GM18868 (cell line): Measurements from ENCODE around the gene PRKCE.

Source experiments
- ATAC-seq: cut with Tn5 transposase; IDR thresholded peaks from one replicate; pipeline ENCODE4 v1.9.1; 2021; ENCODE audit warnings: mild to moderate bottlenecking, moderate library complexity; ENCODE audit not compliant: unreplicated experiment

PRKCE gene

GRCh38 chr2:45826884-45827635 is 175.6 kb downstream of the PRKCE start:
- ATAC-seq, result no peak

DNA sequence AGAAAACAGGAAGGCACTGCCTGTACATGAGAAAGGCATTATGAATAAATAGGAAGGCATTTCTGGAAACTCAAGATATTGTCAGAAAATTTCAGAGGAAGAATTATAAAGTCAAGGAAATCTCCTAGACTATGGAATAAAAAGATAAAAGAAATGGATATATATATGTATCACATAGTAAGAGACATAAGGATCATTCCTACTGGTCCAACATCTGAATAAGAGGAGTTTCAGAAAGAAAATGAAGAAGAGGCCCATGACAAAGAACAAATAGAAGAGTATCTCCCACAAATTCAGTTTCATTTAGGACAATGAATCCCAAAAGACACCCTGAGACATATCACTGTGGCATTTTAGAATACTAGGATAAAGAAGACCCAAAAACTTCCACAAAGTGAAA is 178.8 kb downstream of the PRKCE start:
- no peak for ATAC-seq

DNA sequence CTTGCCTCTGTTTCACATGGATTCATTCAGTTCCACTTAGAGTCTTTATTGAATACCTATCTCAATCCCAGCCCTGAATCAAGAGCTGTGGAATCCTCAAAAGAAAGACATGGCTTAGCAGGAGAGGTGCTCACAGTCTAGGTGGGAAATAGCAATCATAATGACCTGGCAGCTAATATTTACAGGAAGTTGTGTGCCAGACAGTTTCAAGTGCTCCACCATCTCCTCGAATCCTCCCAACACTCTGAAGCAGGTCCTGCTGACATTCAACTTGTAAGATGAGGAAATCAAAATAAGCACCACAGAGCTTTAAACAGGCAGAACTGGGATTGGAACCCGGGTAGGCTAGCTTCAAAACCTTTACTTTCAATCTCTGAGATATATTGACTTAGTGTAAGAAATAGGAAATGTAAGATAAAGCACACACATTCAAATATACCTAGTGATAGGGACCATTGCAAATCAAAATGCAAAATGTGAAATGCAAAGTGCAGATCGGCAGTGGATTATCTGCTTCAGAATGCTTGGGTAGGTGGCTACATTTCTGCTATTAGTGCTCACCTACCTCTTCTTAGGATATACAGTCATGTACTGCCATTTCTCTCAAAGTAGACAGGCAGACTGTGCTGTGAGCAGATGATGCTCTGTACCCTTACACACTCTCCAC is 182.0 kb downstream of the PRKCE start:
- peak; percentile 33 for ATAC-seq

DNA sequence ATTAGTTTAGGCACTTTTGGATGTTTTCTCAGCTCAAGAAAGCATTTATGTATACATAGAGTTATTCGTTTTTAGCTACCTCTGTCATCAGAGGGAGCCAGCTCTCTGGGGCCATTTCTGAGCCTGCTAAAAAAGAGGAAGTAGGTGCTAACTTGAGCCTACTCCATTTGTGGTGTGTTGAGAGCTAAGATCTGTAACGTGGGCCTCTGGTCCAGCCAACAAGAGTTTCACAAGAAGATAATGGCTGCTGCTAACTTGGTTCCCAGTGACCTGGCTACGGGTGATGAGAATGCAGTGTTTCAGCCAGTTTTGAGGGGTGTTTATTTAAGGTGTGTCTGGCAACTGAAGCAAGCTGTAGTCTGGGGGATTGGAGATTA is 182.5 kb downstream of the PRKCE start:
- ATAC-seq, result peak; percentile 82

- ATAC-seq, result no peak
Observed at GRCh38 chr2:45834372-45834771, 182.9 kb downstream of the PRKCE start.

GRCh38 chr2:45834858-45835257 is 183.4 kb downstream of the PRKCE start:
- ATAC-seq, result no peak

DNA sequence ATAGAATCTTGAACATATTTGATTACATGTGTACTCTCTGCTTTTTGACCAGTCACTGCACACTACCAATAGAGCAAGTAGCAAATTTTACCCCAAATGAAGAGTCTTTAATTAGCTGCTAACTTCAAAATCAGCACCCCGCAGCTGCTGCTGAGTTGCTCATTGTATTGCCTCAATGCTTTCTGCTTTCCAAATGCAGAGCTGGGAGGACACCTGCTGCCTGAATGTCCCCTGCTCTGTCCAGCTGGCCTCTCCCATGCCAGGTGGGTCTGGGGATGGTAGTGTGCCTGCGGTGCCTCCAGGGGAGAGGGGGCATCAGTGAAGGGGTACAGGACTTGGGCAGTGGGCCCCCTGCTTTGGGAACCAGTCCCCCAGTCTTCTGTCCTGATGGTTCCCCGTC is 184.8 kb downstream of the PRKCE start:
- no peak for ATAC-seq

- no peak for ATAC-seq
Observed at GRCh38 chr2:45836740-45837139, 185.3 kb downstream of the PRKCE start.

DNA sequence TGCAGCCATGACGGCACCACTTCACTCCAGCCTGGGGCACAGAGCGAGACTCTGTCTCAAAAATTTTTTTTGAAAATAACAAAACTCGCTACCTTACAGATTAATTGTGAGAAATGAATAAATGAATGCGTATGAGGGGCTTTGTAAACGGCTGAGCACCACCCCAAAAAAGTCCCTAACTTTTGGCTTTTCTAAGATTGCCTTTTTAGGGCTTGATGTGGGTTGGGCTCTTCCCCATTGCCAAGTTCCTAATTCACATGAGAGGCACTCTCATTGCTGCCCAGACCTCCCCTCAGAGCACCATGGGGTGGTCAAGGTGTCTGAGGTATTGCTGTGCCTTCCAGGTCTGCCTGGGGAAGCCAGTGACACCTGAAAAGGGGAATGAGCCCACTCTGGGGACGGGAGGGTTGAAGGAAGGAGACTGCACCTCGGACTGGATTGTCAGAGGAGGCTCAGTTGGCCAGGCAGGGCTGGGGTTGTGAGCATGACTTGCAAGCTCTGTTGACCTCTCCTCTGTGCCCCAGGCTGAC is 186.4 kb downstream of the PRKCE start:
- ATAC-seq, result no peak

- ATAC-seq, result no peak
Observed at GRCh38 chr2:45839508-45840251, 188.2 kb downstream of the PRKCE start.

DNA sequence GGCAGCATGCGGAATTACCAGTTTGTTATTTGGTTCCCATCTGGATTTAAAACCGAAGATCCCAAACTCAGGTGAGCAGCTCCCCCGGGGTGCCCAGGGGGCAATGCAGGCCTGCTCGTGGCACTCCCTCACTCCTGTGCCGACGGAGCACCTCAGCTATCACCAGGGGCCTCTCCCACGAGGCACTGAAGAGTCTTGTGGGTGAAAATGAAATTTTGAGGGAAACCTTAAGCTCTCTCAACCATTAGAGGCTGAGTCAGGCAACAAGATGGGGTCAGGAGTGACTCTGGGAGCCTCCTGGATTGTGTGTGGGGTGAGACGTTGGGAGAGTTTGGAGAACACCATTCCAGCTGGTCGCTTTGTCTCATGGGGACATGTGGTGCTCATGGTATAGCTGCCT is 189.0 kb downstream of the PRKCE start:
- no peak for ATAC-seq

GRCh38 chr2:45841752-45842407 is 190.4 kb downstream of the PRKCE start:
- no peak for ATAC-seq

- peak; percentile 58 for ATAC-seq
Observed at GRCh38 chr2:45843136-45843535, 191.7 kb downstream of the PRKCE start.

- ATAC-seq, result peak; percentile 38
Observed at GRCh38 chr2:45844796-45845457, 193.5 kb downstream of the PRKCE start.

GRCh38 chr2:45845566-45845965 is 194.1 kb downstream of the PRKCE start:
- ATAC-seq, result no peak

DNA sequence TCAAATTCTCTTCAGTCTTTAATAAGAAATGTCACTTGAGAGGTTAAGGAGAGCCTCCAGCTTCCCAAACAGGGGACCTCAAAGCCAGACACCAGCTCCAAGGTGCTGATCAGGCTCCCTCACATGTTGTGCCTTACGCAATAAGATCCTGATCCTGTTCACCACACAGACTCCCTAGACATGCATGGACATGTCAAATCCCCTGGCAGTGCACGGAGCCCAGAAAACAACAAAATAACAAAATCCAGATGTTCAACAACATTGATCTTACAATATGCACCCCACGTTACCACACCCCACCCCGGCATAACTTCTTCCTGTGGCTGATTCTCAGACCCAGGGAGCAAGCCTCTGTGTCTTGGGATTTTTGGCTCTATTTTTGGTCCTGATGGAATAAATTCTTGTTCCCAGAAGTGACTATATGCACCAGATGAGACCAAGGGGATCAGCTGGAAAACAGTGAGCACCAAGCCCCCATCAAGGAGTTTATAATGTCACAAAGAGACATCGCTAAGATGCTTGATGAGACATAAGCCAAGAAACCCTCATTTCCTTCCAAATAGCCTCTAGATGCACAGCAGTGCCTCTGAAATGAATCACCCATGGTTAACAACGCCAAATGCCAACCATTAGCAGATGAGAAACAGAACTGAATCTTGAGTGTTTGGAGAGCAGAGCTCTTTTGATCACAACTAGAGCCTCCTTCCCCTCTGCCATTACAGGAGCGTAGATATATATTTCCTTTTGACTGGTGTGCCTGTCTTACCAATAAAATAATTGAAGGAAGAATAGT is 198.2 kb downstream of the PRKCE start:
- peak; percentile 59 for ATAC-seq

DNA sequence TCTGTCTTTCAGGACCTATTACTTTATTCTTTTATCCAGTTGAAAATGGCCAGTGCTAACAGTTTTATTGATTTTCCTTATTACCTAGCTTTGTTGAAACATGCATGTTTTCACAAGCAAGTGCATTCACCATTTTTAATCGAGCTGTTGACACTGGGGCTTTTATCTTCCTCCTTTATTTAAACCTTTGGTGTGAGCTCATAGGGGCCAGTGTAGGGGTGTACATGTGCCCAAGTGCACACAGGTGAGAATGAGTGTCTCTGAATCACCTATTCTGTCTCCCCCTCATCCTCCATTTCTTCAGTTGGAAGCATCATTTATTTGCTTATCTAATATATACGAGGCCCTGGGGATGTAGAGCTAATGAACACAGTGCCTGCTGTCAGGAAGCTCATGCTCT is 199.1 kb downstream of the PRKCE start:
- ATAC-seq, result no peak

DNA sequence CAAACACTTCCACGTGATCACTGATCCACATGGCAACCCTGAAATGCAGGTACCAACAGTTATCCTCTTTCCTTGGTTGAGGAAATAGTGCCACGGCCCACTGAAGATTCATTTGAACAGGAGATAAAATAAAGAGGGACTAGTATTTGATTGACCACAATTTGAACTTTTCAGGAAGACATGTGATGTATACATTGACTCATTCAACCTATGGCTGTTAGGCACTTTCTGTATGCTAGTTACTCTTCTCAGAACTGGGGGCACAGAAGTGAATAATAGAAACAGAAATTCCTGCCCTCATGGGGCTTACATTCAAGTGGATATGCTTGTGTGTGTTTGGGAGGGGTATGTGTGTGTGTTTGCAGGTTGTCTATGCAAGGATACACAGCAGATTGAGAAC is 199.6 kb downstream of the PRKCE start:
- ATAC-seq, result no peak

- no peak for ATAC-seq
Observed at GRCh38 chr2:45851576-45852304, 200.3 kb downstream of the PRKCE start.
